Stimulated activated CD4-positive, alpha-beta T cell treated with anti-CD3 and anti-CD28 coated beads, Interleukin-2, amount 100 ng/mL, for 48 hours (primary cell): ENCODE results near the gene TDRD15.
"Not testable (repeated sequence)": the region's sequence is repeated elsewhere in the genome, so short reads cannot be mapped to it uniquely, and the experiment has no call there.

Source experiments
- DNase-seq, 2 donors: peaks; one replicate each; pipeline ENCODE4 v3.0.0-alpha.2; 2020

Gene TDRD15

GRCh38 chr2:21148718-21149117, 24.9 kb downstream of the TDRD15 start:
- DNase-seq: no peak

GRCh38 chr2:21151234-21151633, 27.5 kb downstream of the TDRD15 start:
- DNase-seq: not testable (repeated sequence)

- no peak for DNase-seq
These were observed 31.8 kb downstream of the TDRD15 start for GRCh38 chr2:21155365-21156136.

- no peak for DNase-seq
These were observed 37.4 kb downstream of the TDRD15 start for GRCh38 chr2:21161122-21161521.

- DNase-seq: no peak
These were observed 38.3 kb downstream of the TDRD15 start for GRCh38 chr2:21161832-21162614.

GRCh38 chr2:21162615-21162878, 38.8 kb downstream of the TDRD15 start:
- no peak for DNase-seq

- no peak for DNase-seq
These were observed 39.4 kb downstream of the TDRD15 start for GRCh38 chr2:21163213-21163612.

- no peak for DNase-seq
These were observed 41.6 kb downstream of the TDRD15 start for GRCh38 chr2:21165350-21165749.

GRCh38 chr2:21175895-21176646, 52.3 kb downstream of the TDRD15 start:
- no peak for DNase-seq

GRCh38 chr2:21181957-21182356, 58.2 kb downstream of the TDRD15 start:
- DNase-seq: no peak

GRCh38 chr2:21183306-21183705, 59.5 kb downstream of the TDRD15 start:
- DNase-seq: no peak

GRCh38 chr2:21183726-21184125, 60.0 kb downstream of the TDRD15 start:
- DNase-seq: no peak

GRCh38 chr2:21191535-21191934, 67.8 kb downstream of the TDRD15 start:
- DNase-seq: no peak
